ENCODE data around the gene MRPL12. TPM values are rescaled to one million over a fixed set of nuclear protein-coding genes. Genes with fewer than 3 reads are reported as not detected.

The MRPL12 gene
- total RNA-seq, 1 donor from 2014 or later, result 232 TPM

GRCh38 chr17:81710514-81711308 is 7.5 kb downstream of the MRPL12 start:
- Mint-ChIP-seq H3K27ac (peak overlapping the region; percentile 48), H3K36me3 (ENCODE audit: low read depth) (peaks cover 23% of the 10 kb centered on the region), H3K27me3 (ENCODE audit: insufficient read depth) (no peaks in the 10 kb centered on the region), H3K4me1 (ENCODE audit: low read depth) (peaks cover 15% of the 10 kb centered on the region), H3K4me3 (peak overlapping the region; percentile 80), H3K9me3 (no peaks in the 10 kb centered on the region)
- no peak for DNase-seq (ENCODE audit: low spot score)
- intact Hi-C loops (cut with micrococcal nuclease), result loop anchor here (1.0 to 5.0 kb wide), 2 partner anchors 27 to 312 kb away; partner anchors contain the start of genes ARL16, CENPX and LRRC45

- Mint-ChIP-seq H3K4me3 (peak within 1 kb of the TSS; percentile 90), H3K4me1 (ENCODE audit: low read depth) (peaks cover 13% of the 10 kb centered on the region), H3K9me3 (no peaks in the 10 kb centered on the region), H3K27ac (peak within 1 kb of the TSS; percentile 79), H3K36me3 (ENCODE audit: low read depth) (peaks cover 12% of the 10 kb centered on the region), H3K27me3 (ENCODE audit: insufficient read depth) (no peaks in the 10 kb centered on the region)
- DNase-seq (ENCODE audit: low spot score), result peak; percentile 81
- intact Hi-C loops (cut with micrococcal nuclease), result loop anchor here (1.0 to 5.0 kb wide), 5 partner anchors 9 to 310 kb away; partner anchors contain the start of genes ARL16, CENPX, LRRC45 and MRPL12
Measured at GRCh38 chr17:81711814-81712467, 8.8 kb downstream of the MRPL12 start, which contains the start of gene SLC25A10. Gene SLC25A10, plus strand, starts transcription at chr17:81712284. Its CDS starts 143 bp downstream, at chr17:81712427.

DNA sequence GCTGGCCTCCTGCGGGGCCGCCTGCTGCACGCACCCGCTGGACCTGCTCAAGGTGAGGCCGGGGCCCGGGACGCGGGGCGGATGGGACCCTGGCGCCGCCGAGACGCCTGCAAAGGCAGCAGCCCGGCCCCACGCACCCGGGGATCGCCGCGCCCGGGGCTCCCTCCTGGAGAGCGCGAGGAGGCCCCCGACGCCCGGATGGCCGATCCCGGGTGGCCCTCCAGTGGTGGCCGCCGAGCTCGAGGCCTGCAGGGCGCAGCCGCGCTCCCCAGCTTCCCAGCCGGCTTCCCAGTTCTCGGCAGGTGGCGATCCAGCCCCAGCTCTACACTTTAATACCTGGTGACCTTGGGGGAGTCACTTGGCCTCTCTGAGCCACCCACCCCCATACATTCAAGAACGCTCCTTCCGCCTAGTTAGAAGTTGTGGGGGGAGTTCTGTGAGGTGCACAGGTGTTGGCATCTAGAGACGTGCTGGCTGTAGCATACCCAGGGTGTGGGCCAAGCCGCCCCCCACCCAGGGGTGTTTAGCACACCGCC is 9.4 kb downstream of the MRPL12 start:
- Mint-ChIP-seq H3K36me3 (ENCODE audit: low read depth) (peaks cover 9% of the 10 kb centered on the region), H3K9me3 (no peaks in the 10 kb centered on the region), H3K27ac (peak overlapping the region; percentile 79), H3K27me3 (ENCODE audit: insufficient read depth) (no peaks in the 10 kb centered on the region), H3K4me3 (peak overlapping the region; percentile 90), H3K4me1 (ENCODE audit: low read depth) (peaks cover 13% of the 10 kb centered on the region)
- intact Hi-C loops (cut with micrococcal nuclease), result loop anchor here (1.0 to 5.0 kb wide), 4 partner anchors 9 to 310 kb away; partner anchors contain the start of genes CENPX, LRRC45, MRPL12 and P4HB
- no peak for DNase-seq (ENCODE audit: low spot score)

GRCh38 chr17:81713004-81713555 is 9.9 kb downstream of the MRPL12 start:
- Mint-ChIP-seq H3K36me3 (ENCODE audit: low read depth) (peaks cover 9% of the 10 kb centered on the region), H3K27ac (peak overlapping the region; percentile 79), H3K4me1 (ENCODE audit: low read depth) (peaks cover 13% of the 10 kb centered on the region), H3K27me3 (ENCODE audit: insufficient read depth) (no peaks in the 10 kb centered on the region), H3K9me3 (no peaks in the 10 kb centered on the region), H3K4me3 (peak overlapping the region; percentile 90)
- no peak for DNase-seq (ENCODE audit: low spot score)
- intact Hi-C loops (cut with micrococcal nuclease), result loop anchor here (5.0 kb wide), 1 partner anchor 309 kb away; the partner anchor contains the start of genes CENPX and LRRC45

DNA sequence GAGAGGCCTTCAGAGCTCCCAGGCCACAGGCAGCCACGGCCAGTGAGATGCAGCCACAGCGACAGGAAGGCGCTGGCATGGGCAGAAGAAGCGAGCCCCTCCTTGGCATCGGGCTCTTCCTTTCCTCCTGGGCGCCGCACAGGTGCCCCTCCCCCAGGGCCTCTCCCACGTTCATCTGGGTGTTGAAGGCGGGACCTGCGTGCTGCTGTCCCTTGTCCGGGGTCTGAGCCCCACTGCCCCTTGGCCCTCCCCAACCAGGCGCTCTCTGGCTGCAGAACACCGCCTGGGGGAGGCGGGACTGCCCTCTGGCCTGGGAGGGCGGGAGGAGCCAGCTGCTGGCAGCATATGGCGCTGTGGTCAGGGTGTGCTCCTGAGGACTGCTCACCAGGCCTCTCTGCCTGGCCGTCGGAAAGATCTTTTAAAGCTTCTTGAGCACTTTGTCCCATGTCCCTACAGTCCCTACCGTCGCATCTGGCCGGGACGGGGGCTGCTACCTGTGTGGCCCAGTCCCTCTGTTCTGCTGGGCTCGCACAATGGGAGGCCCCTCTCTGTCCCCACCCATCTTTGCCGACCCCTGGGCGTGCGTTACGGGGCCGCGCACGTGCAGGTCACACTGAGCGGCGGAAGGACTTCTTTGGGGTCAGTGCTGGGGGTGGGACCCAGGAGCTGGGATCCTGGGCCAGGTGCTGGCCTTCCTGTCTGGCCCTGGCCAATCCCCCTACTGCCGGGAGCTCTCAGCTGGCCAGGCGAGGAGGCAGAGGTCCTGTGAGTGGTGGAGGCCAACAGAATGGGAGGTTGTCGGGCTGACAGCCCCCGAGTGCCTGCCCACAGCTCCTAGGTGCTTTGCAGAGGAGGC is 10.6 kb downstream of the MRPL12 start:
- no peak overlapping the region for H3K27ac Mint-ChIP-seq
- H3K36me3 Mint-ChIP-seq (ENCODE audit: low read depth), result peaks cover 8% of the 10 kb centered on the region
- H3K27me3 Mint-ChIP-seq (ENCODE audit: insufficient read depth), result no peaks in the 10 kb centered on the region
- DNase-seq (ENCODE audit: low spot score), result no peak
- peaks cover 13% of the 10 kb centered on the region for H3K4me1 Mint-ChIP-seq (ENCODE audit: low read depth)
- peak overlapping the region; percentile 90 for H3K4me3 Mint-ChIP-seq
- intact Hi-C loops (cut with micrococcal nuclease), result loop anchor here (5.0 kb wide), 1 partner anchor 309 kb away; the partner anchor contains the start of genes CENPX and LRRC45
- H3K9me3 Mint-ChIP-seq, result no peaks in the 10 kb centered on the region

GRCh38 chr17:81714412-81715106 is 11.4 kb downstream of the MRPL12 start:
- H3K27me3 Mint-ChIP-seq (ENCODE audit: insufficient read depth), result no peaks in the 10 kb centered on the region
- DNase-seq (ENCODE audit: low spot score), result no peak
- H3K4me1 Mint-ChIP-seq (ENCODE audit: low read depth), result peaks cover 13% of the 10 kb centered on the region
- peak overlapping the region; percentile 26 for H3K4me3 Mint-ChIP-seq
- peaks cover 5% of the 10 kb centered on the region for H3K36me3 Mint-ChIP-seq (ENCODE audit: low read depth)
- H3K27ac Mint-ChIP-seq, result no peak overlapping the region
- H3K9me3 Mint-ChIP-seq, result no peaks in the 10 kb centered on the region
- intact Hi-C loops (cut with micrococcal nuclease), result loop anchor here (5.0 kb wide), 1 partner anchor 308 kb away; the partner anchor contains the start of genes CENPX and LRRC45

DNA sequence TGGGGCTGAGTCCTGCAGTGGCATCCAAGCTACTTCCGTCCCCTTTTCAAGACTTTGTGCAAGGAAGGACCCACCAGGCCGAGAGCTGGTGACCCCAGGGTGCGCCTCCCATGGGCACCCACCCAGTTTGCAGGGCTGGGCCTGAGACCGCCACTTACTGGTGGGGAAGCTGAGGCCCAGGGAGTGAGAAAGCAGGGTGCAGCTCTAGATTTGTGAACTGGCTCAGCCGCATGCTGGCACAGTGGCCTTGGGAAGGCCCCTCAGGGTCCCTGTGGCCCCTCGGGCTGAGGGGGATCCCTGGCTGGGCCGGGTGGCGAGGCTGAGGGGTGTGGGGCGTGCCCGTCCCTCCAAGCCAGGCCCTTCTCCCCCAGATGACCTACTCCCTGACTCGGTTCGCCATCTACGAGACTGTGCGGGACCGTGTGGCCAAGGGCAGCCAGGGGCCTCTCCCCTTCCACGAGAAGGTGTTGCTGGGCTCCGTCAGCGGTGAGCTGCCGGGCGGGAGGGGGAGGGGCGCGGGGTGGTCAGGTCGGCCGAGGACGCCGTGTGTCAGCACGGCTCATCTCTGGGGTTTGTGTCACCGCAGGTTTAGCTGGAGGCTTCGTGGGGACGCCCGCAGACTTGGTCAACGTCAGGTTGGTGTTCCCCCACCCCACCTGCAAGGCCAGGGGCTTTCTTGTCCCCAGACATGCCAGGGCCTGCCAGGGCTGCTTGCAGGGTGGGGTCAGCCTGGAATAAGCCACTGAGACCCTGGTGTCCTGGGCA is 12.1 kb downstream of the MRPL12 start:
- no peaks in the 10 kb centered on the region for H3K9me3 Mint-ChIP-seq
- H3K4me3 Mint-ChIP-seq, result no peak overlapping the region
- no peaks in the 10 kb centered on the region for H3K36me3 Mint-ChIP-seq (ENCODE audit: low read depth)
- H3K27ac Mint-ChIP-seq, result no peak overlapping the region
- H3K4me1 Mint-ChIP-seq (ENCODE audit: low read depth), result peaks cover 13% of the 10 kb centered on the region
- no peaks in the 10 kb centered on the region for H3K27me3 Mint-ChIP-seq (ENCODE audit: insufficient read depth)
- DNase-seq (ENCODE audit: low spot score), result no peak
- intact Hi-C loops (cut with micrococcal nuclease), result no loop called here

- no peak for DNase-seq (ENCODE audit: low spot score)
Measured at GRCh38 chr17:81715872-81716673, 12.9 kb downstream of the MRPL12 start.

GRCh38 chr17:81716674-81716996 is 13.5 kb downstream of the MRPL12 start:
- Mint-ChIP-seq H3K9me3 (no peaks in the 10 kb centered on the region), H3K36me3 (ENCODE audit: low read depth) (no peaks in the 10 kb centered on the region), H3K27me3 (ENCODE audit: insufficient read depth) (no peaks in the 10 kb centered on the region), H3K4me1 (ENCODE audit: low read depth) (peaks cover 8% of the 10 kb centered on the region), H3K27ac (no peak overlapping the region), H3K4me3 (no peak overlapping the region)
- DNase-seq (ENCODE audit: low spot score), result no peak
- intact Hi-C loops (cut with micrococcal nuclease), result no loop called here

More at GRCh38 chr17:81715872-81716673, 12.9 kb downstream of the MRPL12 start:
- H3K27ac Mint-ChIP-seq, result no peak overlapping the region
- peaks cover 8% of the 10 kb centered on the region for H3K4me1 Mint-ChIP-seq (ENCODE audit: low read depth)
- no peaks in the 10 kb centered on the region for H3K9me3 Mint-ChIP-seq
- H3K27me3 Mint-ChIP-seq (ENCODE audit: insufficient read depth), result no peaks in the 10 kb centered on the region
- H3K36me3 Mint-ChIP-seq (ENCODE audit: low read depth), result no peaks in the 10 kb centered on the region
- intact Hi-C loops (cut with micrococcal nuclease), result no loop called here
- H3K4me3 Mint-ChIP-seq, result no peak overlapping the region

- Mint-ChIP-seq H3K27ac (no peak overlapping the region), H3K36me3 (ENCODE audit: low read depth) (no peaks in the 10 kb centered on the region), H3K4me3 (no peak overlapping the region), H3K4me1 (ENCODE audit: low read depth) (peaks cover 8% of the 10 kb centered on the region), H3K9me3 (no peaks in the 10 kb centered on the region), H3K27me3 (ENCODE audit: insufficient read depth) (no peaks in the 10 kb centered on the region)
- intact Hi-C loops (cut with micrococcal nuclease), result no loop called here
- no peak for DNase-seq (ENCODE audit: low spot score)
Measured at GRCh38 chr17:81717049-81717765, 14.0 kb downstream of the MRPL12 start.
